Esophagus squamous epithelium (tissue), 4 donors: ENCODE data around the gene ENOX1.

Source experiments
- CTCF ChIP-seq, 6 experiments: fragments of 450-650 bp in 4 of 6; fragments of 200-600 bp in 2 of 6; sonication (generic) in 2 of 6; IDR thresholded peaks; one replicate each; pipeline ENCODE4 v1.5.1; 2016 to 2019; ENCODE audit warnings: antibody characterized with exemption in 6 of 6, mild to moderate bottlenecking in 4 of 6, moderate library complexity in 4 of 6
- POLR2A ChIP-seq, 4 donors: fragments of 450-650 bp; IDR thresholded peaks; one replicate each; pipeline ENCODE4 v1.6.1; 2017; ENCODE audit warnings: antibody characterized with exemption in 4 of 4, mild to moderate bottlenecking in 4 of 4, moderate library complexity in 3 of 4

GRCh38 chr13:43257765-43258164 is 529.0 kb downstream of the ENOX1 start:
- no peak for TF ChIP-seq CTCF (IDR thresholded peaks at IDR 0.05)
- TF ChIP-seq POLR2A (IDR thresholded peaks at IDR 0.05) = no peak
